NCI-H524 treated with DMSO at 0.1 percent for 48 hours (cell line): ENCODE data around the gene KRTAP22-2.

Experiments used
- DNase-seq: peaks from one replicate; lab custom pipeline; 2025; lab: John Stamatoyannopoulos, UW

The KRTAP22-2 gene

GRCh38 chr21:30590297-30590696, at the start of gene KRTAP22-2:
Gene KRTAP22-2, minus strand, starts transcription at chr21:30590397.
- DNase-seq: no peak

DNA sequence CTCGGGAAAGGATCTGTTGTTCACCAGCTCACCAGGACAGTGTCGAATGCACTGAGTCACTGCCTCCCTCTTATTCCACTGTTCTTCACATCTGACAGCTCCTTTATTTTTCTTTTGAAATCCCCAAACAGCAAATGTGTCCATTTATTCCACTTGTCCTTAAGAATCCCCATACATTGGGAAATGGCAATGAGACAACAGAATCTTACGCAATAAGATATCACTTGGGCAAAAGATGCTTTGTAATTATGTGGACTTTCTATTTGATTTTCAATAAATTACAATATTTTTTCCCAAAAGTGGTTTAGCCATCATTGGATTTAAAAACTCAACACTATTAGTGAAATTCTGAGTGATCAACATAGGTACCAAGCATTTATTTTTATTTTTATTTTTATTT, 48.5 kb upstream of the KRTAP22-2 start:
- DNase-seq: no peak

GRCh38 chr21:30634906-30635305, 44.7 kb upstream of the KRTAP22-2 start, which contains the start of gene KRTAP20-2:
Gene KRTAP20-2, plus strand, starts transcription at chr21:30635206. Its CDS starts 58 bp downstream, at chr21:30635264.
- DNase-seq: no peak

DNA sequence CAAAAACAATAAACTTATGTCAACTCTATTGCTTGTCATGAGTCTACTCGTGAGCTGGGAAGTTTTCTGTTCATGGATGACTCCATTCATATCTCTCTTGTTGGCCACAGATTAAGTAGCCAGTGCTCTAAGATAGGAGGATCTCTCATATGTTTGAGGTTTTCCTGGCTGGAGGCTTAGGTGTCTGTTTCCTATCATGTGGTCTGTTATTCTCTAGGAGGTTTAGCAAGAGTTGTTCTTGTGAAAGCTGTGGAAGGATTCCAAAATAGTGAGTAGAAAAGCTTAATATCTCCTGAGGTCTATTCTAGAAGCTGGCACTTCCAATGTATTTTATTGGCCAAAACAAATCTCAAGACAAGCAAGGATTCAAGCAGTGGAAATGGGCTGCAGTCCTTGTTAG, 39.0 kb upstream of the KRTAP22-2 start:
- DNase-seq: no peak

GRCh38 chr21:30628109-30628508, 37.9 kb upstream of the KRTAP22-2 start:
- no peak for DNase-seq

GRCh38 chr21:30625449-30626165, 35.4 kb upstream of the KRTAP22-2 start:
- no peak for DNase-seq

DNA sequence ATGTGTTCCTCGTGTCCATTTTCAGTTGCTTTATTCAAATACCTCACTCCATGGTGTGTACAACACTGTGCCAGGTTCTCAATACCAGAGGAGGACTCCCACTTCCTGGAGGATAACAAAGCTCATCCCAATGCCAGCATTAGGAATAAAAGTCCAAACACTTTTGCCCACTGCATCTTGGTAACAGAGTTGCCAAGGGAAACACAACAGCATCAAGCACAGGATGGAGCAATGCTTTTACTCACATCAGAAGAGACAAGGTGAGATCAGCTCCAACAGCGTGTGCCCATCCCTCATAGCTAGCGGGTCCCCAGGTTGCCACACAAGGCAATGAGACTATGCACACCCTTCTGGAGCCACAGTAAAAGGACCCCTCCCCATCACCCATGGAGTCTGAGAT, 33.2 kb upstream of the KRTAP22-2 start:
- DNase-seq: no peak

DNA sequence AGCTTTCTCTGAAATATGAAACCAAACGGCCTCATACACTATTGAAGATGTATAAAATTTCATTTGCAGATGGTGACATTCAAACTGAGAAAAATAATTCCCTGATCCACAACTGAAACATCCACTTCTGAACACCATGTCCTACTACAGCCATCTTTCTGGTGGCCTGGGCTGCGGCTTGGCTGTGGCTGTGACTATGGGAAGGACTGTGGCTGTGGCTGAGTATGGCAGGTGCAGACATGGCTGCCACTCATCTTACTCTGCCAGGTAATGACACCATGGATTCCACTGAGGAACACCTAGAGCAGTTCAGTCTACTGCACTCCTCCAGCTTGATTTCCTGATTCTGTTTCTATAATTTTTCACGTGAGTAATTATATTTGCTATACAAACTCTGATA, 30.3 kb upstream of the KRTAP22-2 start, which contains the start of gene KRTAP20-4:
TSS of gene KRTAP20-4 (plus strand) at position 106 of the 400 bp plus-strand sequence.
- DNase-seq: no peak

DNA sequence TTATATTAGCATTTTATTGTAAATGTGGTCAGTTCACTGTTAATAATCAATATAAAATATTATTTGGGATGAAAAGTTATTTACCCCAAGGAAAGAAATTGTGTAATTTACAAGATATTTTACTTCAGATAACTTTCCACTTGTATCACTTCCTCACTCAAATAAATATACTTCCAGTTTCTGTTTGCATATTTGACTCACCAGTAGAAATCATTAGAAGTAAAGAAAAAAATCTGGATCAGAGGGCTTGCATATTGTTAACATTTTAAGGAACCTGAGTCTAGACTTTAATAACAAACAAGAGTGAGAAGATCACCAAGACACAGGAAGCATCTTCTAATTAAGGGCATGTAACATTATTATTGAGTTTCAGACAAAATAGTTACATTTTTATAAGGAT, 29.9 kb upstream of the KRTAP22-2 start:
- DNase-seq: no peak

GRCh38 chr21:30616125-30616524, 25.9 kb upstream of the KRTAP22-2 start, which contains the start of gene KRTAP20-1:
Gene KRTAP20-1, plus strand, starts transcription at chr21:30616425. Its CDS starts 30 bp downstream, at chr21:30616455.
- DNase-seq: no peak

GRCh38 chr21:30615199-30615598, 25.0 kb upstream of the KRTAP22-2 start:
- no peak for DNase-seq

GRCh38 chr21:30613836-30614235, 23.6 kb upstream of the KRTAP22-2 start, which contains the start of gene KRTAP6-1:
Gene KRTAP6-1, minus strand, starts transcription at chr21:30613930. Its CDS starts 26 bp downstream, at chr21:30613904.
- DNase-seq: no peak

DNA sequence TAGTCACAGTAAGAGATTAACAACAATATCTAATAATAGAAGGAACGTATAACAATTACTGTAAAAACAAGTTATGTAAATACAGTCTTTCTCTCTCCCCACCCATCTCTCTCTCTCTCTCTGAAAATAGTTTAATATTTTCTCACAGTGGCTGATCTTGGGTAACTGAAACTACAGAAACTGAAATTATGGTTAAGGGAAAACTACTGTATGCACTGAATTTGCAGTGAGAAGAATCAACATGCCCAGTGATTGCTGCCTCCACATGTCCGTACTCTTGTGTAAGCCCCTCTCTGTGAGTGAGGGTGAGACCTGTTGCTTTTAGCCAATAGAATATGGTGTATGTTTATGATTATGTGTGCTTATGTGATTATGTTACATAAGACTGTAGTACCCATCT, 21.9 kb upstream of the KRTAP22-2 start:
- DNase-seq: no peak

DNA sequence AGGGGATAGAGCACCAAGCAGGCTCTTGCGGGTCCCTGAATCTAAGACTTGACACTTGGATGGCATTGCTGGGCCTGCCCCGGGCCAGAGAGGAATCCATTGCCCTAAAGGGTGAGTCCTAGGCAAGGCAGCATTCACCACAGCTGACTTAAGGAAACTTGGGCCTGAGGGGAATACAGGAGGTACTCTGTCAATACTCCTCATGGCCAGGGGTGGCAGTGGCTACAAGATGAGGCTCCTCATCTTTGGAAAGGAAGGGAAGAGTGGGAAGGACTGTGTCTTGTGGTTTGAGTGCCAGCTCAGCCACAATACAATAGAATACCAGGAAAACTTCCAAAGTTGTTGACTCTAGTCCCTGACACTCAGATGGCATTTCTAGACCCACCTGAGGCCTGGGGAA, 15.8 kb upstream of the KRTAP22-2 start:
- no peak for DNase-seq

- no peak for DNase-seq
These were observed 10.6 kb upstream of the KRTAP22-2 start, which contains the start of gene KRTAP22-1 for GRCh38 chr21:30600787-30601186. Gene KRTAP22-1, plus strand, starts transcription at chr21:30601087.

DNA sequence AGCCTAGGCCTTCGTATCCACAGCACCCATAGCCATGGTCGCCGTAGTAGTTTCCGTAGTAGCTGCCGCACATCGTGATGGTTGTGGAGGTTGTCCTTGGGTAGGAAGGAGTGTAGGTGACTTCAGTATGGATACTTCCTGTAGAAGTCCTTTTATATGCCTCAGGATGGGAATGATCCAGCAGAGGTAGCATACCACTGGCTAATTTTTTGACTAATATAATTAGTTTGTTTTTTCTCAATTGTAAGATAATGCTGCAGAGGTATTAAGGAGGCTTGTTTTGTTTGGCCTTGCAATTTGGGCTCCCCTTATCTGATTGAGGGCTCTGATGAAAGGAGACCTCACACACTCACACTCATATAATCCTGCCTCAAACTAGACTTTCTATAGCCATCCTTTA, 8.6 kb upstream of the KRTAP22-2 start, which contains the start of gene KRTAP6-2:
TSS of gene KRTAP6-2 (minus strand) at position 101 of the 400 bp plus-strand sequence. CDS start at position 73, 28 bp downstream.
- no peak for DNase-seq

DNA sequence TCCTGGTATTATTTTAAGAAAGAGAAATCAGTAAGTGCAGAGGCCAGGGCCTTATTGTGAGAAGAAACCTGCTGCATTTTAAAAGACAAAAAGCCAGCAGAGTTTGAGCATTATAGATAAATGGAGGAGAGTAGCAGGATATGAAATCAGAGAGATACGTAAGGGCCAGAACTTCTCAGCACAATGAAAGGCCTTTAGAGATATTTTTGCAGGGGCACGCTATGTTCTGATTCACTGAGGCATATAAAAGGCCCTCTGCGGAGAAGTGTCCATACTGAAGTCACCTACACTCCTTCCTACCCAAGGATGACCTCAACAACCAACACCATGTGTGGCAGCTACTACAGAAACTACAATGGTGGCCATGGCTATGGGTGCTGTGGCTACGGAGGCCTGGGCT, 1.9 kb upstream of the KRTAP22-2 start, which contains the start of gene KRTAP6-3:
TSS of gene KRTAP6-3 (plus strand) at position 301 of the 400 bp plus-strand sequence. CDS start at position 307, 6 bp downstream.
- no peak for DNase-seq

DNA sequence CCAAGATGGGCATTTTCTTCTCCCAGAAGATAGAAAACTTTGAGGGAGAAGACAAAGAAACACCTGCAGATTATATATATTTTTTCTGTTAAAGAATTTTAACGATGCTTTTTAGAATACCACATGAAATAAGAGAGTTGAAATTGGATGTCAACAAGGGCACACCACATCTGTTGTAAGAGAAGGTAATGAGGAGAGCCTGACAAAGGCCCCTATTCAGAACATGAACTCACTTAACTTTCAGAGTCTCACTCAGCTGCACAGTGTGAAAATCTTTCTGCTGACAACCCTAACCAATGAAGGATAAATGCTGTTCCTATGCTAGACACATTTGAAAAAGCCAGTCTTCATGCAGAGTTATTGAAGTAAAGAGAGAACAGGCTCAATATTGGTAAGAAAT, 7.3 kb downstream of the KRTAP22-2 start:
- no peak for DNase-seq

GRCh38 chr21:30580132-30580531, 10.1 kb downstream of the KRTAP22-2 start:
- DNase-seq: no peak

DNA sequence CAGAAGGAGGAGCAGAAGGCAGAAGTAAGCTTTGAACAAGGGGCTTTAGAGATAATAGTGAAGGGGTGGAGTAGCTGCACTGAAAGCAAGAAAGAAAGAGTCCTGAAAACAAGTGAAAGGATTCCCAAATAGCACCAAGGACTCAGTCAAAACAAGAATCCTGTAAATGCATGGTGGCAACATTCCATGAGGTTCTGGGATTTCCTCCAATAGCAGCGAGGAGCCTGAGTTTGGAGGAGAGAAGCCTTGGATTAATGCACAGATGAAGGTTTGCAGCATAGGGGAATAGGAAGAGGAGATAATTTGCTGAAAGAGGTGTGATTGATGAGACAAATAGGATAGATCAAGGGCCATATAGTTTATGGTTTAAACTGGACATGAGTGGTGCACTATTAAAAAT, 10.9 kb downstream of the KRTAP22-2 start:
- DNase-seq: no peak

DNA sequence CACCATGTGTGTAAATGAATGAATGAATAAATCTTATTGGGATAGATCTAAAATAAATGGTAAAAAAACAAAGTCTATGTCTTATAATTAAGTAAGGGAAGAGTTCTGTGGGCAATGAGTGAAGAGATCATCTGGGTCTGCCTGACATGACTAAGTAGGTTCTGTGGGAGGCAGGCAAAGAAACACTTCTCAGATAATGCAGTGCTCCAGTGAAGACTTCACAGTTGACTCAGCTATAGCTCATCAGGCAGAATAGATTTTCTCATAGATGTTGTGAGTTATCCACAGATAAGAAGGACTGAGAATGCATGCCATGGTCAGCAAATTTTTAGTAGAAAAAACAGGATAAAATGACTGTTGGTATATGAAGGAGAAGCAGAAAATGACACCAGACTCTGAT, 12.4 kb downstream of the KRTAP22-2 start:
- no peak for DNase-seq

- no peak for DNase-seq
These were observed 22.6 kb downstream of the KRTAP22-2 start for GRCh38 chr21:30567617-30568016.

DNA sequence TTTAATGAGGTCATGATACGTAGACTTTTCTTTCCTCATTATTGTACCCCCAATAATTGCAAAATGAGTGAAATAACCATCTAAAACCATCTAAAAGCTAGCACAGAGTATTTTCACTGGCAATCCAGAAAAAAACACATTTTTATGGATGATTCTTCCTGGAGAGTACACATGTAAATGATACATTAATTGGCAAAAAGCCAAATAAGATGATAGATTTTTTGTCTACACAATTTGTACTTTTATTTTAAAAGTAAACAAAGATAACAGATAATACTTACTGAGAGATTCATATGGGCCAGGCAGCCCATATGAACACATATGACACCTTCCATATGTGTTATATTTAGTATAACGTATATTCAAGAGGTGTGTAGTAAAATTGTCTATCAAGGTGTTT, 26.6 kb downstream of the KRTAP22-2 start:
- no peak for DNase-seq
